AML-193 (cell line): Measurements from ENCODE around the gene KIFBP.
"Not testable (repeated sequence)": the region's sequence is repeated elsewhere in the genome, so short reads cannot be mapped to it uniquely, and the experiment has no call there.

Source experiments
- DNase-seq, 2 experiments: peaks; one replicate each; lab custom pipeline; 2025; lab: John Stamatoyannopoulos, UW

Gene KIFBP

DNA sequence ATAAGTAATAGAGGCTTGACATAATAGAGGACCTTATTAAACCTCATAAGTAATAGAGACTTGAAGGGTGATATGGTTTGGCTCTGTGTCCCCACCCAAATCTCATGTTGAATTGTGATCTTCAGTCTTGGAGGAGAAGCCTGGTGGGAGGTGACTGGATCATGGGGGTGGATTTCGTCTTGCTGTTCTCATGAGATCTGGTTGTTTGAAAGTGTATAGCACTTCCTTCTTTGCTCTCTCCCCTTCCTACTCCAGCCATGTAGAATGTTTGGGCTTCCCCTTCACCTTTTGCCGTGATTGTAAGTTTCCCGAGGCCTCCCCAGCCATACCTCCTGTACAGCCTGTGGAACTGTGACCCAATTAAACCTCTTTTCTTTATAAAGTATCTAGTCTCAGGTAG lies 8.6 kb downstream of the KIFBP start:
- no peak for DNase-seq

DNA sequence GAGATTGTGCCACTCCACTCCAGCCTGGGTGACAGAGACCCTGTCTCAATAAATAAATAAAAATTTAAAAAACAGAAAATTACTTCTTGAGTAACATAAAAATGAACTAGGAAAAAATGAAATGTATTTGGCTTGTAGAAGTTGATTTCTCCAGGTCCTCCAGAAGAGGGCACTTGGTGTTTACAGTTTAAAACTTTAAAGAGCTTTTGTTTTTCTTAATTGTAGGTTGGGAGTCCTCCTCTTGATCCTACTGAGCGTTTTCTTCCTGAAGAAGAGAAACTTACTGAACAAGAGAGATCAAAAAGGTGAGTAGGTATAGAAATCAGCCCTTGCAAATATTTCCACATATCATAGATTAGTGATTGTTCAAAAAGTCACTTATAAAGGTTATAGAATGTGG lies 16.2 kb downstream of the KIFBP start:
- DNase-seq = peak; percentile 78 to 82

DNA sequence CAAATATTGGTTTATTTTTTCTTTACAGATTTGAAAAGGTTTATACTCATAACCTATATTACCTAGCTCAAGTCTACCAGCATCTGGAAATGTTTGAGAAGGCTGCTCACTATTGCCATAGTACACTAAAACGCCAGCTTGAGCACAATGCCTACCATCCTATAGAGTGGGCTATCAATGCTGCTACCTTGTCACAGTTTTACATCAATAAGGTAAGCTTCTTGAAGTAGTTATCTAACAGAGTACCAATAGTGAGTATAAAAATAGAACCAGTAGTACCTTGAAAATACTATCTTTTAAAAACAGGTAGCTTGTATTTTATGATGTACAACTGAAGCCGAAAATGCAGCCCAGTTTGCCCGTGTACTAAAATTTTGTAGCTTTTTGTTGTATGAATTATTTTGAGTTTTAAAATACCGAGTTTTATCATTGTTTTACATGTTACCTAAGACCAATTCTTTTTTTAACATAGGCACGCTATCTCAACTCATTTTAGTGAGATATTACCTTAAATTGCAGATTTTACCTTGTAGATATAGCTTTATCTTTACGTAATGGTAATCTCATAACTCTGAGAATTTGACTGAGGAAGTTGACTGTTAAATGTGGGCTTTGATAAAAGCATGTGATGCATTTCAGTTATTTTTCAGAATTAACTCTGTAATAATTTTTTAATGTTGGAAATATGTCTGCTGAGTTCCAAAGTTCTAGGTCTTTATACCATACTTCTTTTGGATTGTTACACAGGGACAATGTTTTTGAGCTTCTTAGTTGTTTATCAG lies 17.3 kb downstream of the KIFBP start:
- no peak for DNase-seq

DNA sequence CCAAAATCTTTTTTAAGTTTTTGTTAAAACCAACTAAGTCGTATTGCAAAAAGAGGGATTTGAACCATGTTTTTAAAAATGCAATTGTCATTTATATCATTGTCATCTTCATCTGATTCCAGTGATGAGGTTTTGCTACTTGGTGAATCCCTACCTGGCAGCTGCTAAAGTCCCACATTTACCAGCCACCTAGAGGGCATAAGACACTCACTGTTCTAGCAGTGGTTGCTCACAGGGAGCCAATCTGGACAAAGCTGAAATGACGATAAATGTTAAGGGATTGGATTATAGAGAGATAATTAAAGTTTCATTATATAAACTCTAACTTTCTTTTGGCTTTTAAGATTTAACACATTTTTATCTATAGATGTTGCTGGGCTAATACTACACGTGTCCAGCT lies 18.7 kb downstream of the KIFBP start:
- DNase-seq = peak; percentile 43 to 46

DNA sequence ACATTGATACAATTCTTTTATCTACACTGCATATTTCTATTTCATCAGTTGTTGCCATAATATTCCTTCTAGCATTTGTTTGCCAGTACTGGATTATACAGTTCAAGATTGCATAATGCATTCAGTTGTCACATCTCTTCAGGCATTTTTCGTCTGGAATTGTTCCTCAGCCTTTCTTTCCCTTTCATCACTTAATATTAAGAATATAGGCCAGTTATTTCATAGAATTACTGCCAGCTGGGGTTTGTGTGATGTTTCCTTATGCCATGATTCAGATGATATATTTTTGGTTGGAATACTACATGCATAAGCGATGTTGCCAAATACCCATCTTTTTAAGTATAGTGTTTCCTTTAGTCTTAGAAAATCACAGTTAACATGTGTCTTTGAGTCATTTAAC lies 20.8 kb downstream of the KIFBP start:
- no peak for DNase-seq

DNA sequence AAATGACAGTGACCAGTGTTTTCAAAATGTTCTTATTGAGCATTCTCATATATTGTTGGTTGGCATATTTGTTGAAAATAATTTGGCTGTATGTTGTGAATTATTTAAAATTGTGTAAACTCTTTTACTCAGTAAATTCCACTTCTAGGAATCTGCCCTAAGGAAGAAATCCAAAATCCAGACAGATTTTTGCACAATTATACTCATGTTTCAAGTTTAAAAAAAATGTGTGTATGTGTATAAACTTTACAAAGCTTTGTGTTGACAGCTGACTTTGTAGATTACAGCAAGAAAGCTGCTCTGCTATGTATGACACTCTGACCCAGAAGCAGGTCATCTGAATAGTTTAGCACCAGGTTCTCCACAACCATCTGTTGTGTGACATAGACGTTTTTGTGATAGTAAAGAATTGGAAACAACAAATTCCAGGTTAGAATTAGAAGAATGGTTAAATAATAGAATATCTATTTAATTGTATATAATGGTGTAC lies 21.6 kb downstream of the KIFBP start:
- no peak for DNase-seq

DNA sequence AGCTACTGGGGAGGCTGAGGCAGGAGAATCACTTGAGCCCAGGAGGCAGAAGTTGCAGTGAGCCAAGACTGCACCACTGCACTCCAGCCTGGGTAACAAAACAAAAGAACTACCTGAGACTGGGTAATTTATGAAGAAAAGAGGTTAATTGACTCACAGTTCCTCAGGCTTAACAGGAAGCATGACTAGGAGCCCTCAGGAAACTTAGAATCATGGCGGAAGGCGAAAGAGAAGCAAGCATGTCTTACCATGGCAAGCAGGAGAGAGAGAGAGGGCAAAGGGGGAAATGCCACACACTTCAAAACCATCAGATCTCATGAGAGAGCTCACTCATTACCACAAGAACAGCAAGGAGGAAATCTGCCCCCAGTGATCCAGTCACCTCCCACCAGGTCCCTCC lies 24.2 kb downstream of the KIFBP start:
- DNase-seq = not testable (repeated sequence)

DNA sequence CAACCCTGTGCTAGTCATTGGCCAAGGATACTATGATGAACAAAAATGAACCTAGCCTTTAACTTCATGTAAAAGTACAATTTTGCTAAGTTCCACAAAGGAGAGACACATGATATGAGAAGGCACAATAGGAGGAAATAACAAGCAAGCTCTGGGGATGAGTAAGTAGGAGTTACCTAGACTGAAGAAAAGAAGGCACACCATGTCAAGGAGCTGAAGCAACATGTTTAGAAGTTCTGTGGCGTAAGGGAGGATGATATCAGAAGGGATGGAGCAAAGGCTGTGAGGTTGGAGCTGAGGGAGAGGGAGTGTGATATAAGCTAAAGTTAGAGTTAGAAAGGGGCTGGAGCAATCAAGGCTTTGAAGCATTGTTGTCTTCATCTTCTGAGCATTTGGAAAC lies 25.6 kb downstream of the KIFBP start:
- no peak for DNase-seq

DNA sequence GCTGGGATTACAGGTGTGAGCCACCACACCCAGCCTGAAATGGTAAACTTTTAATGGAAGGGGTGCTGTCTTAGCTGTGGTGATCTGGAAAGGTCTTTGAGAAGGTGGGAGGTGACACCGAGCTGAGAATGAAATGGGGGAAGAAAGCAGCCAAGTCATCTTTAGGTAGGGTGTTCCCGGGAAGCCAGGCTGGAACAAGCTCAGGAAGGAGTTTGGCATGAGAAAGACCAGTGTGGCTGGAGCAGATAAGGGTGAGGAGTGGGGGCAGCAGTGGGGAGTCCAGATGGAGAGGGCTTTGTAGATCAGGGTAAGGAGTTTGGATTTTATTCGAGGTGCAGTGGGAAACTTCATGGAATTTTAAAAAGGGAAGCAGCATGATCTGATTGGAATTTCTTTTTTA lies 30.0 kb downstream of the KIFBP start:
- no peak for DNase-seq

DNA sequence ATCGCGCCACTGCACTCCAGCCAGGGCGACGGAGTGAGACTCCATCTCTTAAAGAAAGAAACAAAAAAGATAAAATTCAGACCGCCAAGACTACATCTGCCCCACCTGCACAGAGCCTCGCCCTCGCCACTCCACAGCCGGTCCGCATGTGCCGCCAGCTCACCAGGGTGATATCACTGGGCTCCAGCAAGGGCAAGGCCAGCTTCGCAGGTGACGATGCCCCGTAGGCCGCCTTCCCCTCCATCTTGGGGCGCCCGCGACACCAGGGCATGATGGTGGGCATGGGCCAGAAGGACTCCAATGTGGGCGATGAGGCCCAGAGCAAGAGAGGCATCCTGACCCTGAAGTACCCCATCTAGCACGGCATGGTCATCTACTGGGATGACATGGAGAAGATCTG lies 34.0 kb downstream of the KIFBP start:
- no peak for DNase-seq

DNA sequence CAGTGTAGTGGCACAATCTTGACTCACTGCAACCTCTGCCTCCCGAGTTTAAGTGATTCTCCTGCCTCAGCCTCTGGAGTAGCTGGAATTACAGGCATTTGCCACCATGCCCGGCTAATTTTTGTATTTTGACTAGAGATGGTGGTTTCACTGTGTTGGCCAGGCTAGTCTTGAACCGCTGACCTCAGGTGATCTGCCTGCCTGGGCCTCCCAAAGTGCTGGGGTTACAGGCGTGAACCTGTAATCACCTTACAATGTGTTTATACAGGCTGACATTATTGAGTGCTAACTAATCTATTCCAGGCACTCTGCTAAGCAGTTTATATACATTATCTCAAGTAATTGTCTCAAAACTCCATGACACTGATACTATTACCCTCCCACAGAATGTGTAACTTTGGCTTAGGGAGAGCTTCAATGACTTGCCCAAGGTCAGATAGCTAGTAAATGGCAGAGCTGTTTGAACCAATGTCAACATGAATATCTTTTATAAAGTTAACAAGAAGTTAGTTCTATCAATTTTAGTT lies 36.8 kb downstream of the KIFBP start:
- DNase-seq = no peak

DNA sequence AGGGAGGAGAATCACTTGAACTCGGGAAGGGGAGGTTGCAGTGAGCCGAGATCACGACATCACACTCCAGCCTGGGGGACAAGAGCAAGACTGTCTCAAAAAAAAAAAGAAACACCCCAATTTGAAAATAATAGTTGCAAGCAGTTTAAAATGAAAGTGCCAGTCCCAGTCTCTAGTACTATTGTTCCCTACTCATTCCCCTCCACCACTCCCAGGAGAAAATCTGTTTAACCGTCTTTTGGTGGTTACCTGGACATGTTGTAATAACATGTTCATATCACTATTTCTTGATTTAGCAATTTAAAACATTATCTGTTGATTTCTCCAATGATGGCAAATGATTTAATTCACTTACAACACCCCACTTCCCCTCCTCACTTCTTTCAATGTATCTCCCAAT lies 44.7 kb downstream of the KIFBP start:
- DNase-seq = no peak

DNA sequence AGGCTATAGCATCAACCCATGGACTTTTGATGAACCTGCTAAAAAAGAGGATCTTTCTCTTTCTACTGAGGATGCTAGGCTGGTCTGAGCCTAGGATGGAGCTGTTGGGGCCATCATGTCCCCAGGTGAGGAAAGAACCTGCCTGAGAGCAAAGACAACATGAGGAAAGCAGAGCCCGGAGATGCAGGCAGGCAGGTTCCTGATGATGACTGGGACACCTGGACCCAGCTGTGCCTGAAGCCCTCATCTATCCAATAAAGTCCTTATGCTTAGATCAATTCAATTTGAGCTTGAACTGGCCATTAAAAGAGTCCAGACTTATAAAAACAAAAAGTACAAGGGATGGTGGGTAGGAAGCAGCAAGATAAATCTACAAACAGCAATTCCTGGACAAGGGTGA lies 48.9 kb downstream of the KIFBP start:
- DNase-seq = no peak

DNA sequence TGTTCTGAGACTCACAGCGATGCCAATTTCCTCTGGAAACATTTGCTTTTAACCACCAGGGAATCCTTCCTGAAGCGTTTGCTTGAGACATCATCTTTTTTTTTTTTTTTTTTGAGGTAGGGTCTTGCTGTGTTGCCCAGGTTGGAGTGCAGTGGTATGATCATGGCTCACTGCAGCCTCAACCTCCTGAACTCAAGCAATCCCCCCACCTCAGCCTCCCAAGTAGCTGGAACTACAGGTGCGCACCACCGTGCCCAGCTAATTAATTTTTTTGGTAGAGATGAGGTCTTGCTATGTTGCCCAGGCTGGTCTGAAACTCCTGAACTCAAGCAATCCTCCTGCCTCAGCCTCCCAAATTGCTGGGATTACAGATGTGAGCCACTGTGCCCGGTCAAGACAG lies 52.3 kb downstream of the KIFBP start:
- DNase-seq = not testable (repeated sequence)

DNA sequence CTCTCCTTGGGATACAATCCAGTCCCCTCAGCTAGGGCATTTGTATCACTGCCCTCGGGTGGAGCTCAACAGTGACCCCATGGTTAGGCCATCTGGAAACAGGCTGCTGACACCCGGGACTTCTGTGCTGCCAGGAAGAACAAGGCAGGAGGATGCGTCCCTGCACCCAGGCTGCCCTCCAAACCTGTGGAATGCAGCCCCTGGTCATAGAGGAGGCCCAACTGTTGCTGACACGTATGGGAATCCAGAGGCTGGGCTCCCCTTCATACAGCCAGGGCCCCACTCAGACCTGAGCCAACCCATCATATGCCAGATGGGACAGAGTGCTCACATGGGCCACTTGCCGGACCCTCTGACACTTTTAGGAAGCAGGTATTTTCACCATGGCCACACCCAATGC lies 53.8 kb downstream of the KIFBP start:
- DNase-seq = no peak

DNA sequence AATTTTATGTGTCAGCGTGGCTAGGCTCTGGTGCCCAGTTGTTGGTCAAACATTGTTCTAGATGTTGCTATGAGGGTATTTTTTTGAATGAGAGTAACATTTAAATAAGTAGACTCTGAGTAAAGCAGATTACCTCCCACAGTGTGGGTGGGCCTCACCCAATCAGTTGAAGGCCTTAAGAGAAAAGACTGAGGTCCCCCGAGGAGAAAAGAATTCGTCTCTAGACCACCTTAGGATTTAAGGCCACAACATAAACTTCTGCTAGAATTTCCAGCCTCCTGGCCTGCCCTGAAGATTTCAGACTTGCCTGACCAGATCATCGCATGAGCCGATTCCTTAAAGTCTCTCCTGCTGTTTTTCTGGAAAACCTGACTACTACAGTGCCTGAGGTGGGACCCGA lies 54.2 kb downstream of the KIFBP start:
- no peak for DNase-seq

DNA sequence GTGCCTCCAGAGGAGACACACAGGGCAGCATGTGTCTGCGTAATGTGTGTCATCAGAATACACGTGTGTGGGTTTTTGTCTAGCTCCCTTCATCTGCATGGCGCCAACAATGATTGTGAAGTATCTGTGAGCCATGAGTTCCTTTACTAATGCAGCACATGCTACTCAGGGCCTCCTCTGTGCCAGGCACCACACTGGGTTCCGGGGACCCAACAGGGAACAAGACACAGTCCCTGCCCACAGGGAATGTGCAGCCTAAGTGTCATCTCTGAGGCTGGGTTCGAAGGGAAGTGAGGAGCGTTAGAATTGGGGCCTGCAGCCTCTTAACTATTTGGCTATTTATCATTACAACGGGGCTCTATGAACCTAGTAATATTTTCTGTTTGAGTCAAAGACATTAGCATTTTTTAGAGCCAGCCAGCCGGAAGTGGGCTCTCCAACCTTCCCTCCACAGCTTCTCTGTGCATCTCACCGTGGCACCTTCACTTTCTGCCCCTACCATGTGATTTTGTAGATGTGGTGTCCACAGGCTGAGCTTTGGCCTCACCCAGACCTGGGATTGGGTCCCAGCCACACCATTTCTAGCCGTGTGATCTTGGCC lies 55.4 kb downstream of the KIFBP start:
- no peak for DNase-seq

DNA sequence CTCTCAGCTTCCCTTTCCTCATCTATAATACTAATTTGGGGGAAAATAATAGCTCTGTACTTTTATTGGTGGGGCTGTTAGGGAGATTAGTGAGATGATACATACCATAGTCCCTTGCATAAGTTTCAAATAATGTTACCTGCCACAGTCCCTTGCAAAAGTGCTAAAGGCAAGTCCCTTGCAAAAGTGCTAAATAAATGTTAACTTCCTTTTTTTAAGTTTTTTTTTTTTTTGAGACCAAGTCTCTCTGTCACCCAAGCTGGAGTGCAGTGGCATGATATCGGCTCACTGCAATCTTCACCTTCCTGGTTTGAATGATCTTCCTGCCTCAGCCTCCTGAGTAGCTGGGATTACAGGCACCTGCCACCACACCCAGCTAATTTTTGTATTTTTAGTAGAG lies 55.9 kb downstream of the KIFBP start:
- DNase-seq = peak; percentile 83 to 86

DNA sequence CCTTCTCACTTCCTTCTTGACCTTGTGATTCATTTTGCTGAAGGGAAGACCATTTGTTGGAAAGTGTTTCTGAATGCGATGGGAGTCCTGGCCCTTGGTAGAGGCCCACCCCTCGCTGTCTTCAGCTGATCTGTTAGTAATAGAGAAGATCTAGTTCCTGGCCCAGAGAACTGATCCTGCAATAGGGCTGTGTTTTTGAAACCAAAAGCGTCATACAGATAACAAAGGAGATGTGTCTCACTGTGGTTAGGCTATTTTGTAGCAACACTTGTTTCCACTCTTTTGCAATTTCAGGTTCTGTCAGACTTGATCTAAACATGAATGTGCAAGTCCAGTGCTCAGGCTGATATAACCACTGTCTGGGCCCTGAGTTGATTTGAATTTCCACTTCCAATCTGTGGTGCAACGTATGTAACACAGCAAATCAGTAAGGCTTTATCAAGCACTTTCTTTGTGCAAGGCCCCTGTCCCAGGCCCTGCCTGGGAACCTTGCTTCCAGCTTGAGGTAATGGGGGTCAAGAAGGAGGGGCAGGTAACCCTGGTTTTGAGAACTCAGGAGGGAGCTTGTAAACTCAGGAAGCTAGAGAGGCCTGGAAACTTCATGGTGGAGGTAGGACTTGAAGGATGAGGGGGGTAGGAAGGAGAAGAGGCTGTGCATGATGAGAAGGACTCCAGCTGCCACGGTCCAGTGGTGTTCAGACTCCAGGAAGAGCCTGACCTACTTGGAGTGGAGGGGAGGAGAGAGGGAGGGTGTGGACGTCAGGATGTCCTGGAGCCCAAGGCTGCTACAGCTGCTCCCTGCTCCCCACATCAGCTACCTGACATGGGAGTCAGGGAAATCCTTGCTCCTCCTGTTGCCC lies 57.1 kb downstream of the KIFBP start:
- DNase-seq = peak; percentile 96 to 98

DNA sequence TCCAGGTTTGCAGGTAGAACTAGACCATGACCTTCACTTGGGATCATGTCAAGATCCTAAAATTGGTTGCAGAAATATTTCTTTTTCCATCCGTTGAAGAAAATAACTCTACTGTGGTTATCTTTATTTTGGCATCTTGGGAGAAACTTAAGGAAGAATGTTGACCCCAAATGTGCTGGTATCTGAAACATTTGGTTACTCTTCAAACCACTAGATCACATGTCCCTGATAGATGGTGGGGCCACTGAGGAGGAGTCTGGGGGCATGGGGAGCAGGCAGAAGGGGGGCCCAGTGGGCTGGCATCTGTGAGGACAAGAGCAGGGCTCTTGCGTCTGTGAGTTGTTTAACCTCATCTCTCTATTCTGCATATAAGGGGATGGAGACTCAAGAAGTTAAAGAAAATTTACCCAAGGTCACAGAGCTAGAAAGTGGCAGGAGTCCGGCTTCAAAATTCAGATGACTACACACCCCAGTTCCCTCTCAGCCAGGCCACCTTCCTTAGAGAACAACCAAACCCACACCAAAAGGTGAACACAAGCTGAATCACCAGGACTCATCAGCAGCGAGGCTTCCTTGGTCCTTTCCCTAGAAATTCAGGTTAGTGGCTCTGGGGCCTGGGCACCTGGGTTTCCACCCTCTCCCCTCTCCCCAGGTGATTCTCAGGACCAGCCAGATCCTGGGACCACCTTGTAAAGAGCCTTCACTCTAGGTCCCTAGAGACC lies 58.7 kb downstream of the KIFBP start:
- DNase-seq = no peak

DNA sequence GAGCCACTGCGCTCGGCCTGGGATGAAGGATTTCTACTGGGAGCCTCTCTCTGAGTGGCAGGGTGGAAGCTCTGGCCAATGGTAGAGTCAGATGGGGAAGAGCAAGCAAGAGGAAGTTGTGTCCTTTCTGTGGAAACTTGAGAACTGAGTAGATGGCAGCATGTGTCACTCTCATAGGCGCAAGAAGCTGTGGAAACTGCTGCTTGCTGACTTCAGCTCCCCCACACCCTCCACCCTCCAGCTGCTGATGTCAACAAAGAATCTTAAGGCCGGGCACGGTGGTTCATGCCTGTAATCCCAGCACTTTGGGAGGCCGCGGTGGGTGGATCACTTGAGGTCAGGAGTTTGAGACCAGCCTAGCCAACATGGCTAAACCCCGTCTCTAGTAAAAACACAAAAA lies 59.5 kb downstream of the KIFBP start:
- peak; percentile 92 to 95 for DNase-seq

DNA sequence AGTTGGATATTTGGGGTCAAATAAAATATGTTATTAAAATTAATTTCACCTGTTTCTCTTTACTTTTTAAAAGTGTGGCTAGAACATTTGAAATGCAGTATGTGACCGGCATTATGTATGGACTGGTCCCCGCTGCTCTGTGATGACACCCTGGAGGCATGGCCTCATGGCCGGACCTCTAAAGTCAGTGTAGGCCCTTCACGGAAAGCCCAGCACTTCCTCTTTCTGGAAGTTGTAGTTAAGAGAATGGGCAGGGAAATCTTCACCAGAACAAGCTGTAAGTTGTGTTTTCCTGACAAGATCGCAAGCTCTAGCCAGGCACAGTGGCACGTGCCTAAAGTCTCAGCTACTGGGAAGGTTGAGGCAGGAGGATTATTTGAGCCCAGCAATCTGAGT lies 61.0 kb downstream of the KIFBP start:
- peak; percentile 66 for DNase-seq
